Measurements from ENCODE around the gene RASGEF1B.

The RASGEF1B gene

DNA sequence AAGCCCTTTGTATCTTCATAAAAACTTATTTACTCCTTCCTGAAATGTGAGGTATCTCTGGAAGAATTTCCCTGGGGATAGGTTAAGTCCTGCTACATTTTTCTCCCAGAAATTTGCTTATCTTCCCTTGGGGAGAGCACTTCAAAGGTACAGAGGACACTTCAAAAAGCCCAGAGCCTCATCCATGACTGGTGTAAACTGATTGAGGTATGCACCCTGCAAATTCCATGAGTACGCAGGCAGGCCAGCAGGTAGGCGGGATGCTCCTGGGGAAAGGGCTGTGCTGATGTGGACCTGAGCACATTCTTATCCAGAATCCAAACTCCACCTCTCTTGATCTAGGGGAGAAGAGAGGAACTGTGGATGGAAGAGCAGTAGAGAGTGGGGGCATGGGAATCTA lies 26.3 kb upstream of the RASGEF1B start:
- no peak for TF ChIP-seq CTCF (IDR thresholded peaks at IDR 0.05)
- Histone ChIP-seq H3K36me3 (no peaks in the 10 kb centered on the region), H3K4me1 (peaks cover 0 to 7% (median 0%) of the 10 kb centered on the region in 4 donors), H3K27me3 (no peaks in the 10 kb centered on the region), H3K9me3 (no peaks in the 10 kb centered on the region), H3K4me3 (no peak overlapping the region), H3K27ac (no peak overlapping the region)
- no peak for DNase-seq
- intact Hi-C loops (cut with DNase I; ENCODE audit: low total_unique reads), result no loop called here

DNA sequence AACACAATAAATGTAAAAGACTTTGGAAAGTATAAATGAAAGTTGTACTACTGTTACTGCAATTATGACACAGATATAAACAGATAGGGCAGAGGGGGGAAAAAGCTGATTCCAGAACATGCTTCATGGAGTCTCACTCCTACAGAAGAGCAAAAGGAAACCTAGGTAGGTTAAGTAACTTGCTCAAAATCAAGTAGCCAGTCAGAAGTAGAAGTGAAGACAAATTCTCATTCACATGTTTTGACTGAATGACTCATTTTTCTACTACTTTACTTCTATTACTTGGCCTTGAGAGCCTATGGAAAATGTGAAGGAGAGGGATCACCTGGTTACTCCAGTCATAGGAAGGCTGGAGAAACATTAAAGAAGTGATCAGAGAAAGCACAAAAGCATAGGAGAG lies 23.6 kb upstream of the RASGEF1B start:
- H3K27me3 ChIP-seq, result no peaks in the 10 kb centered on the region
- peaks cover 0 to 7% (median 0%) of the 10 kb centered on the region in 4 donors for H3K4me1 ChIP-seq
- intact Hi-C loops (cut with DNase I; ENCODE audit: low total_unique reads), result no loop called here
- no peak for DNase-seq
- H3K9me3 ChIP-seq, result no peaks in the 10 kb centered on the region
- no peak overlapping the region for H3K4me3 ChIP-seq
- H3K27ac ChIP-seq, result no peak overlapping the region
- no peaks in the 10 kb centered on the region for H3K36me3 ChIP-seq
- TF ChIP-seq CTCF (IDR thresholded peaks at IDR 0.05), result no peak

DNA sequence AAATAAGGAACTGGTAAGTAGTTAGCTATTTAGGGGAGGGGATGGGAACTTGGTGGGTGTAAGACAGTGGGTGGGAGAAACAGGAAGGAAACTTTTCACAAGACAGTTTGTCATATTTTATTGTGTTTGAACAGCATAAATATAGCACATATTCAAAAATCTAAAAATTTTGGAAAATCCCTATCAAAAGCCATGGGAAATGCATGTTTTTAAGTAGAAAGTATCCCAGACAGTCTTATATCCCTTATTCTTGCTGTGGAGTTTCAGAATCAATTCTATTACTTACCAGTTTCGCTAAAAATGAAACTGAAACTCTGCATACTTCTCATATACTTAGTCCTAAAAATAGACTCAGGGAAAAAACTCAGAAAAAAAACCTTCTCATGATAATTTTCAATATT lies 22.3 kb upstream of the RASGEF1B start:
- Histone ChIP-seq H3K27ac (peak overlapping the region in 1 of 2 donors; percentile 53), H3K36me3 (no peaks in the 10 kb centered on the region), H3K4me1 (peaks cover 0 to 7% (median 0%) of the 10 kb centered on the region in 4 donors), H3K9me3 (no peaks in the 10 kb centered on the region), H3K4me3 (peak overlapping the region; percentile 23 to 40), H3K27me3 (no peaks in the 10 kb centered on the region)
- DNase-seq, result no peak
- intact Hi-C loops (cut with DNase I; ENCODE audit: low total_unique reads), result no loop called here
- no peak for TF ChIP-seq CTCF (IDR thresholded peaks at IDR 0.05)

DNA sequence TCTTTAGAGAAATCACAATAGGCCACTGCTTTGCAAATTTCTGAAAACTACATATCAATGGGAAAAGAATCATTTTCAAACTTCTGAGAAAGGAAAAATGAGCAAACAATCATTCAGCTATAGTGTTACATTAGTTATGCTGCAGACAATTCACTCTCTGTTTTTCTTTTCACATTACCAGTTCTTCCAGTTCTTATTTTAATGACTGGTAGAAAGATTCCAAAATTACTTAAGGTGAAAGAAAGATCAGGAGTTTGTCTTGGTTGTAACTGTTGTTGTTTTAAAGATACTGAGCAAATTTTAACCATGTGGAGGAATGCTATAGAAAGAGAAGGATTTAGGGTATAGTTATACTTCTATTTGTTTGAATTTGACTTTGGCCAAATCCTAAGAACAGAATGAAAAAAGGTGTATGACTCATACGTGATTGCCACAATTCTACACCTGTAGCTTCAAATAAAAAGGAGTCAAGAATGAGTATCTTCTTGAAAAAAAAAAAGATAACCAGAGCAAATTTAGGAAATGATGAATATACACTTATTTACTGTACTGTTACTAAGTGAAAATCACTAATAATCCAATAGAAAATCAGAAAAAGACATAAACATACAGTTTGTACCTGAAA lies 21.0 kb upstream of the RASGEF1B start:
- H3K9me3 ChIP-seq, result no peaks in the 10 kb centered on the region
- no peaks in the 10 kb centered on the region for H3K36me3 ChIP-seq
- H3K4me3 ChIP-seq, result no peak overlapping the region
- no peak for TF ChIP-seq CTCF (IDR thresholded peaks at IDR 0.05)
- no peaks in the 10 kb centered on the region for H3K27me3 ChIP-seq
- no peak for DNase-seq
- peaks cover 0 to 7% (median 0%) of the 10 kb centered on the region in 4 donors for H3K4me1 ChIP-seq
- H3K27ac ChIP-seq, result no peak overlapping the region
- intact Hi-C loops (cut with DNase I; ENCODE audit: low total_unique reads), result no loop called here

GRCh38 chr4:81491943-81492342 lies 20.2 kb upstream of the RASGEF1B start:
- DNase-seq, result no peak
- Histone ChIP-seq H3K27ac (no peak overlapping the region), H3K27me3 (no peaks in the 10 kb centered on the region), H3K4me1 (peaks cover 0 to 7% (median 0%) of the 10 kb centered on the region in 4 donors), H3K36me3 (no peaks in the 10 kb centered on the region), H3K4me3 (no peak overlapping the region), H3K9me3 (no peaks in the 10 kb centered on the region)
- TF ChIP-seq CTCF (IDR thresholded peaks at IDR 0.05), result no peak
- intact Hi-C loops (cut with DNase I; ENCODE audit: low total_unique reads), result no loop called here
